MM.1S (cell line): ENCODE measurements around the gene CDC42EP2.

ENCODE experiments used
- CTCF ChIP-seq: fragments of 300-600 bp; sonication (generic); IDR thresholded peaks from 2 replicates; pipeline ENCODE4 v1.5.1; 2016; ENCODE audit warnings: antibody characterized with exemption, low read length, mixed read lengths
- EZH2 ChIP-seq: fragments of 300-600 bp; sonication (generic); optimal IDR thresholded peaks from 2 replicates; pipeline ENCODE3; 2017; ENCODE audit warnings: low read depth, mild to moderate bottlenecking, antibody characterized with exemption, low read length, mixed read lengths

GRCh38 chr11:65314501-65315203, at the start of gene CDC42EP2:
- TF ChIP-seq CTCF (no peak), EZH2 (no peak)
